ENCODE results near the gene CYP4F22. TPM values are rescaled to one million over a fixed set of nuclear protein-coding genes. Genes with fewer than 3 reads are reported as not detected.

The CYP4F22 gene
- total and polyA plus RNA-seq, 2 of the 8 experiments (the other 6 are each of a cell fraction or from before 2014, with no cell fraction given) = not detected

GRCh38 chr19:15562861-15563260 is 54.5 kb downstream of the CYP4F22 start (continued):
- TF ChIP-seq RNF2 (IDR thresholded peaks at IDR 0.05; ENCODE audit: borderline replicate concordance, low read depth, low read length, missing control alignments, poor library complexity, severe bottlenecking) = no peak
- no peak for TF ChIP-seq EP300 (IDR thresholded peaks at IDR 0.05; ENCODE audit: borderline replicate concordance in 1 of 2, low read depth in 2 of 2, low read length in 2 of 2)
- no peak for TF ChIP-seq MAX (IDR thresholded peaks at IDR 0.05)
- TF ChIP-seq ZNF274 (IDR thresholded peaks at IDR 0.05; ENCODE audit: borderline replicate concordance, extremely low read depth, low read length) = no peak
- TF ChIP-seq CTBP2 (IDR thresholded peaks at IDR 0.05; ENCODE audit: borderline replicate concordance, insufficient read depth, insufficient read length, low read length) = no peak
